Peyer's patch (tissue), 4 donors: Measurements from ENCODE around the gene CFAP53. TPM values are rescaled to one million over a fixed set of nuclear protein-coding genes. Genes with fewer than 3 reads are reported as not detected.

Source experiments
- DNase-seq, 3 donors: peaks; one replicate each; pipeline ENCODE4 v3.0.0-alpha.2; 2017 to 2019
- H3K27ac ChIP-seq, 4 donors: fragments of 200-600 bp; sonication (generic); one replicate each; pipeline ENCODE4 v1.5.1; 2016 to 2019
- H3K27me3 ChIP-seq, 2 donors: fragments of 200-600 bp; sonication (generic); one replicate each; pipeline ENCODE4 v1.5.1; 2019
- H3K36me3 ChIP-seq, 3 donors: fragments of 200-600 bp; sonication (generic); one replicate each; pipeline ENCODE4 v1.5.1; 2016 to 2019
- H3K4me1 ChIP-seq, 4 donors: fragments of 200-600 bp; sonication (generic); one replicate each; pipeline ENCODE4 v1.5.1; 2016 to 2019
- H3K4me3 ChIP-seq, 4 donors: fragments of 200-600 bp; sonication (generic); 1 replicate in 3 of 4; 2 replicates in 1 of 4; pipeline ENCODE4 v1.5.1; 2016 to 2019; ENCODE audit warnings: mild to moderate bottlenecking in 1 of 4
- H3K9me3 ChIP-seq, 4 donors: fragments of 200-600 bp; sonication (generic); one replicate each; pipeline ENCODE4 v1.5.1; 2016 to 2019; ENCODE audit warnings: mild to moderate bottlenecking in 1 of 4
- POLR2A ChIP-seq, 2 donors: fragments of 450-650 bp; IDR thresholded peaks; one replicate each; pipeline ENCODE4 v1.5.1; 2017; ENCODE audit warnings: antibody characterized with exemption in 2 of 2, mild to moderate bottlenecking in 2 of 2, moderate library complexity in 2 of 2
- total RNA-seq, 4 donors: library from RNA; depleted of rRNA; stranded (reverse); fragments of >200 nt; gene quantifications; one replicate each; pipeline ENCODE4 v1.1.0, GENCODE V29; 2016
- TF ChIP-seq, protein P1 (sequence below), 6 experiments: fragments of 450-650 bp in 4 of 6; fragments of 200-600 bp in 2 of 6; sonication (generic) in 1 of 6; IDR thresholded peaks; one replicate each; pipeline ENCODE4 v1.5.1; 2017 to 2019; ENCODE audit warnings: antibody characterized with exemption in 6 of 6, mild to moderate bottlenecking in 3 of 6, moderate library complexity in 1 of 6

The CFAP53 gene
- total RNA-seq, 4 donors from 2014 or later, result 0.80 TPM; not detected in 3

DNA sequence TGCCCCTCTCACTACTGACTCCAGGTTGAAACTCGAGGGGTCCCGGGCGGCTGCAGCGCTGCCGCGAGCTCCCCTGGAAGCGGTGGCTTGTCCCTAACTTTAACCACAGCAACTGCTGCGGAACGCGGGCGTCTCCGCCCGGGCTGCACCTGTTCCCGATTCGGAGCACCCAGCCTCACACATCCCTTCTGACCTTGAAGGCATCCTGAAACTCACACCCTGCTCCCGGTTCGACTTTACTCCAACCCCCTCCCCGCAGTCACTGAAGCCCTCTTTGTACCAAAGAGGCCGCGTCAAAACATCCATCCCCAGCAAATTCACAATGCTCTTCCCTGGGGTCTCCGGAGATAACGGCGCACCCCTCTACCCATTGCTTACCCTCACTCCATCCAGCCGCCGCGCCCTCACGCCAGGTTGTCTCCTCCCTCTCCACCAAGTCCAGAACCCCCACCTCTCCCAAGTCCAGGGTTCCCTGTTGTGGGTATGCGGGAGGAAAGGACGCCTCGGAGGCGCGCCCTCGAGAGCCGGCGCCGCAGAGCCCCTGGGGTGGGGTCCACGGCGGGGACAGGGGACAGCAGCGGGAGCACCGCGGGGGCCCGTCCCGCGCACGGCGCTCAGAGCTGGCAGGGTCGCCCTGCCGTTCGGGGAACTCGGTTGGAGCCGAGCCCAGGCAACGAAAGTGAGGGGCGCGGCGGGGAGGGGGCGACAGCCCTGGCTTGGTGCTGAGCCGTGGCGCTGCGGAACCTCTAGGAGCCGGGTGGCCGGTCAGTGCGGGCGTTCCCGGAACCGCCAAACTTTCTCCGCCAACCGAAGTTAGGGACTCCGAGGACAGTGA is 72.3 kb downstream of the CFAP53 start:
- H3K36me3 ChIP-seq, result no peaks in the 10 kb centered on the region
- H3K4me3 ChIP-seq, result peak overlapping the region; percentile 58 to 96 (median 74)
- peaks cover 0 to 4% of the 10 kb centered on the region in 2 donors for H3K27me3 ChIP-seq
- TF ChIP-seq, protein P1, sequence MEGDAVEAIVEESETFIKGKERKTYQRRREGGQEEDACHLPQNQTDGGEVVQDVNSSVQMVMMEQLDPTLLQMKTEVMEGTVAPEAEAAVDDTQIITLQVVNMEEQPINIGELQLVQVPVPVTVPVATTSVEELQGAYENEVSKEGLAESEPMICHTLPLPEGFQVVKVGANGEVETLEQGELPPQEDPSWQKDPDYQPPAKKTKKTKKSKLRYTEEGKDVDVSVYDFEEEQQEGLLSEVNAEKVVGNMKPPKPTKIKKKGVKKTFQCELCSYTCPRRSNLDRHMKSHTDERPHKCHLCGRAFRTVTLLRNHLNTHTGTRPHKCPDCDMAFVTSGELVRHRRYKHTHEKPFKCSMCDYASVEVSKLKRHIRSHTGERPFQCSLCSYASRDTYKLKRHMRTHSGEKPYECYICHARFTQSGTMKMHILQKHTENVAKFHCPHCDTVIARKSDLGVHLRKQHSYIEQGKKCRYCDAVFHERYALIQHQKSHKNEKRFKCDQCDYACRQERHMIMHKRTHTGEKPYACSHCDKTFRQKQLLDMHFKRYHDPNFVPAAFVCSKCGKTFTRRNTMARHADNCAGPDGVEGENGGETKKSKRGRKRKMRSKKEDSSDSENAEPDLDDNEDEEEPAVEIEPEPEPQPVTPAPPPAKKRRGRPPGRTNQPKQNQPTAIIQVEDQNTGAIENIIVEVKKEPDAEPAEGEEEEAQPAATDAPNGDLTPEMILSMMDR (IDR thresholded peaks at IDR 0.05), result no peak
- TF ChIP-seq POLR2A (IDR thresholded peaks at IDR 0.05), result peak; percentile 10 to 23
- no peaks in the 10 kb centered on the region for H3K9me3 ChIP-seq
- H3K27ac ChIP-seq, result peak overlapping the region in 3 of 4 donors; percentile 91 to 96 (median 95)
- DNase-seq, result peak in 1 of 3 donors; percentile 70
- H3K4me1 ChIP-seq, result peaks cover 0 to 13% (median 4%) of the 10 kb centered on the region in 4 donors

- Histone ChIP-seq H3K27ac (peak overlapping the region in 3 of 4 donors; percentile 91 to 96 (median 95)), H3K27me3 (peaks cover 0 to 4% of the 10 kb centered on the region in 2 donors), H3K9me3 (no peaks in the 10 kb centered on the region), H3K4me1 (peaks cover 0 to 15% (median 4%) of the 10 kb centered on the region in 4 donors), H3K36me3 (no peaks in the 10 kb centered on the region), H3K4me3 (peak overlapping the region in 3 of 4 donors; percentile 61 to 96 (median 88))
- DNase-seq, result peak in 1 of 3 donors; percentile 61
- TF ChIP-seq, protein P1 (IDR thresholded peaks at IDR 0.05), result no peak
- peak; percentile 38 to 77 for TF ChIP-seq POLR2A (IDR thresholded peaks at IDR 0.05)
Observed at GRCh38 chr18:50192995-50193795, 73.1 kb downstream of the CFAP53 start.

DNA sequence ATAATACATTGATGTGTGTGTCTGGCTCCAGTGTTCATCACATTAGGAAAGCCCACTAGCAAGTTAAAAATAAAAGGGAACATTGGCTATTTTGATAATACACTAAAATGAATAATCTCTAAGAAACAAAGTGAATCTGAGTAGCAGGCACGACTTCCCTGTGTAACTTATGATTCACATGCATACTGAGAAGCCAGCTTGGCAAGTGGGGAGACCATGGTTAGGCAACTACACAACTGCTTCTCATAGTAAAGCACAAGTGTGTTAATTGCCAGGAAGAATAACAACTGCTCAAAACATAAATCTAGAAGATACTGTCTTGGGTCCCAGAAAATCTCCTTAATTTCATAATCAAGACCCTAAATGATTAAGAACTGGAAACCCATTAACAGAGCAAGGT is 75.4 kb downstream of the CFAP53 start:
- H3K4me3 ChIP-seq, result no peak overlapping the region

GRCh38 chr18:50190236-50190635 is 76.1 kb downstream of the CFAP53 start:
- Histone ChIP-seq H3K27ac (no peak overlapping the region), H3K4me3 (no peak overlapping the region), H3K27me3 (peaks cover 0 to 4% of the 10 kb centered on the region in 2 donors), H3K9me3 (no peaks in the 10 kb centered on the region), H3K36me3 (no peaks in the 10 kb centered on the region), H3K4me1 (peaks cover 0 to 15% (median 4%) of the 10 kb centered on the region in 4 donors)
- TF ChIP-seq, protein P1 (IDR thresholded peaks at IDR 0.05), result no peak
- no peak for TF ChIP-seq POLR2A (IDR thresholded peaks at IDR 0.05)
- DNase-seq, result no peak

More for the DNA sequence above, 75.4 kb downstream of the CFAP53 start:
- Histone ChIP-seq H3K9me3 (no peaks in the 10 kb centered on the region), H3K27me3 (peaks cover 0 to 4% of the 10 kb centered on the region in 2 donors), H3K27ac (no peak overlapping the region), H3K36me3 (no peaks in the 10 kb centered on the region), H3K4me1 (peaks cover 0 to 15% (median 4%) of the 10 kb centered on the region in 4 donors)
- no peak for DNase-seq
- TF ChIP-seq, protein P1 (IDR thresholded peaks at IDR 0.05), result no peak
- TF ChIP-seq POLR2A (IDR thresholded peaks at IDR 0.05), result no peak

GRCh38 chr18:50189160-50189559 is 77.1 kb downstream of the CFAP53 start:
- H3K36me3 ChIP-seq, result no peaks in the 10 kb centered on the region
- TF ChIP-seq POLR2A (IDR thresholded peaks at IDR 0.05), result no peak
- TF ChIP-seq, protein P1 (IDR thresholded peaks at IDR 0.05), result no peak
- H3K27ac ChIP-seq, result peak overlapping the region in 3 of 4 donors; percentile 42 to 63 (median 47)
- DNase-seq, result no peak
- H3K27me3 ChIP-seq, result peaks cover 0 to 4% of the 10 kb centered on the region in 2 donors
- no peaks in the 10 kb centered on the region for H3K9me3 ChIP-seq
- no peak overlapping the region for H3K4me3 ChIP-seq
- H3K4me1 ChIP-seq, result peaks cover 0 to 9% (median 1%) of the 10 kb centered on the region in 4 donors
